CD4-positive, alpha-beta T cell treated with Interferon gamma for 1 hour (primary cell): Measurements from ENCODE around the gene PCDH19.

ENCODE experiments used
- DNase-seq: peaks from one replicate; pipeline ENCODE4 v3.0.0-alpha.2; 2020

Gene PCDH19

DNA sequence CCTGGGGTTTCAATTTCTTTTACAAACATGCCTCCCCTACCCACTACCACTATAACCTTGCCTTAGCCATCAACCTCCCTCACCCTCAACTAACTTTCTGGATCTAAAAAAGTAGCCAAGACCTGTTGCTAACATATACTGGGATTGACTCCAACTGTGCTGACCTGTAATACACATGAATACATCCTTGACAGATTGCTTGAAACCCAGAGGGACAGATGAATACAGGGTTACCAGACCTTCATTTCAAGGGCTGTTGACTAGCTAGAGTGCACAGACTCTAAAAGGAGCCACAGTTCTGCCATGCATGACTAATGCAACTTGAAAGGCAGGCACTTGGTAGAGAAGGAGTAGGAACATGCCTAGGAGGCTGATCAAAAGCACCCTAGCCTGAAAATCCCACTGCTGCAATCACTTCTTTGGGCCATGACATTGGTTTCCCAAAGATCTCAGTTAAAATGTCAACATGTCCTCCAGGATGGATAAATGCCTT, 121.0 kb downstream of the PCDH19 start:
- DNase-seq = no peak

DNA sequence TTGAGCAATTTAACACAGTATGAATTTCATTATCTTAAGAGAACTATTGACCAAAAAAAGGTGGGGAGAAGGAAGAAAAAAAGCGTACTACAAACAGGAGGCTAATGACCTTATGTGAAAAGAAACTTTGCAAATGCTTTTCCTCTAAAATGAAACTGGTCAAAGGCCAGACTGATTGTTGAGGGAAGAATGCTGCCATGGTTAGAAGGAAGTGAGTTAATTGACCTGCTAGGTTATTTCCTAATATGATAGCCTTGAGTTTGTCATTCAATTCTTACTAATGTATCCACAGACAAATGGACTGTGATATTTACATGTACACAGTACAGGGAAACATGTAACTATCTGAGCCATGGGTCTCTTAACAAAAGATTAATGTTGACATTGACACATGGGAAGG, 132.8 kb downstream of the PCDH19 start:
- no peak for DNase-seq

DNA sequence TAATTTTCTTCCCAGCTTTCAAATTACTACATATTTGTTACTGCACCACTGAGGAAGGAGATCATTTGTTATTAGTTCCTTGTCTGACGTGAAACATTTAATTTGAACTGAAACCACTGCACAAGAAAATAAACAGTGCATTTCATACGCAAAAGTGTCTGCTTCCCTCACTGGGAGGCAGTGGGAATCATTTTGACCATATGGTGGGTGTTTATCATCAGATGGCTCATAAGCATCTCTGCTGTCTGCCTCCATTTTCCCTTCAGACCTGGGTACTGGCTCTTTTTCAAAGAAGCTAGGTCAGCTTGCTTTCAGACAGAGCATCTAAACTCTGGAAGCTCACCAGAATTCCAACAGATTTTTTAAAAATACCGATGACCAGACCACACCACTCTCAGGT, 135.2 kb downstream of the PCDH19 start:
- DNase-seq = no peak

DNA sequence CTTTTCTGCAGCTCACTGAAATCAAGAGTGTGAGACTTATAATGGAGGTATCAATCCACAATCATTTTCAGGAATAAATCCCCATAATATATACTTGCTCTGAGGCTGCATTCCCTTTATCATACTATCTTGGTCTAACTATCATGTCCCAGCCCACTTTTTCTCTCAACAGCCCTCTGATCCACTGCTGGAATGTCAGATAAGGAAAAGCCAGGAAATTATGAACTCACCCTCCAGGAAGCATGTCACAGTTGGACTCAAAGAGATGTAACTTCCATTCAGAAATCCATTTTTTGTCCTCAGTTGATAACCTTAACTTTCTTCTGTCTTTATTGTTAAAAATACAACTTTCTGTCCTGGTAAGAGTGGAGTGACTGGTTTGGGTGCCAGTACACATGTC, 144.9 kb downstream of the PCDH19 start:
- DNase-seq = no peak

DNA sequence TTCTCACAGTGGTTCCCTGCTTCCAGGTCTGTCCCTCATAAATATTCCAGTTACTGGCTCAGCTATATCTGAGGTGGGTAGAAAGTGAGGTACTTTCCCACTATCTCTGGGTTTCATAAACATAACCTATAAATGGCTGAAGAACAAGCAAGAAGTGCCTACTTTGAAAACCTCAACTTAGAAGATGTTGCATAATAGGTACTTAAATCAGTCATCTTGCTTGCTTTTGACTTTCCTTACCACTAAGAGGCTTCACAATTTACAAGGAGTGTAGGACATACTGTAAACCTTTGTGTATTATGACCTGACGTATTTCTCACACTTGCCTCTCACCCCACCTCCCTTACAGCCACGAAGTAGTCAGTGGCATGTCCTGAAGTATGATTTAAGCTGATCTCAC, 145.9 kb downstream of the PCDH19 start:
- DNase-seq = no peak

DNA sequence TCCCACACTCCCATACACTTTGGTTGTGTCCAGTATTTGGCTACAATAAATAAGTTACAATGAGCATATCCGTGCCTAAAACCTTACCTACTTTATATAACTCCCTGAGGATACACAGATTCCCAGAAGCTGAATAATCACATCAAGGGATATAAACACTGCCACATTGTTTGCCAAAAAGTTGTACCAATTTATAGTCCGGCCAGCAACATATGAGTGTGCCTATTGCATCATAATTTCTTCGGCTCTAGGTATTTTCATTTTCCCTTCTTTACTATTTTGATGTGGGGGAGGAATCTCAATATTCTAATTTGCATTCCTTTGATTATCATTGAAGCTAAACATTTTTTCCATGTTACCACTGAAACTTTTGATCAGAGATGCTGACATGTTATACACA, 146.4 kb downstream of the PCDH19 start:
- no peak for DNase-seq

DNA sequence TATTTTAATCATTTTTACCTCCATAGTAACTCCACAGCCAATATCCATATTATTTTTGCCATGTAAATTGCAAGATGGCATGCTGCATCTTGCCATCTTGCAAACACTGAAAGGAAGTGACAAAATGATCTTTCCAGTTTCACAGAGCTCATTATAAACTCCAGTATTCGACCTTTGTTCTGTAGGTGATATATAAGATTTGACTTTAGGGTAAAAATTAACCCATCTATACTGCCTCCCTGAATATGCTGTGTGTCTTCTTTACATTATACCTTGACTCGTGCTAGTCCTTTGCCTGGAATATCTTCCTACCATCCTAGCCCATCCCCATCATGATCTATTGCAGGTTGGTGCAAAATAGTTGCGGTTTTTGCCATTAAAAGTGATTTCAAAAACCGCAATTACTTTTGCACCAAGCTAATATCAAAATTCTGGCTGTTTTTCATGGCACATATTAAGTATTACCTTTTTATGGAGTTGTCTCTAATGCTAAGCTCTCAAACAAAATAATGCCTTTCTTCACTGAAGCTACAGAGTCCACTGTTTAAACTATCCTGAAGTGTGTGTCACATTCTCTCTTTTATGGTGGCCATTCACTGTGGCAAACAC, 161.1 kb downstream of the PCDH19 start:
- DNase-seq = no peak

DNA sequence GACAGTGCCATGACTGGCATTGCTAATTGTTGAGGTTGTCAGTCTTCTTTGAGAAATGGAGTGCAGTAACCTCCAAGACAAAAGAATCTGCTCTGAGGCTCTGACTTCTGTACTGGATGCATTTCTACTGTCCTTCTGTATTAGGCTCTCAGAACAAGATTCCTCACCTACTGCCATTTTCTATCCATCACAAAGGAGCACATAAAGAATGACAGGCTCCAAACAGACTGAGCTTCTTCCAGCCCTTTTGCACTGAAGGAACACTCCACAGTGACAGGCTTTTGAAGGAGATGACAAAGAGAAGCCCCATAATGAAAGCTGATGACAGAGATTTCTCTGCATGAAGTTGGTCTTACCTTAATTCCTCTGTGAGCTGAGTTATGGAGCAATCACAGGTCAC, 162.2 kb downstream of the PCDH19 start:
- DNase-seq = no peak

DNA sequence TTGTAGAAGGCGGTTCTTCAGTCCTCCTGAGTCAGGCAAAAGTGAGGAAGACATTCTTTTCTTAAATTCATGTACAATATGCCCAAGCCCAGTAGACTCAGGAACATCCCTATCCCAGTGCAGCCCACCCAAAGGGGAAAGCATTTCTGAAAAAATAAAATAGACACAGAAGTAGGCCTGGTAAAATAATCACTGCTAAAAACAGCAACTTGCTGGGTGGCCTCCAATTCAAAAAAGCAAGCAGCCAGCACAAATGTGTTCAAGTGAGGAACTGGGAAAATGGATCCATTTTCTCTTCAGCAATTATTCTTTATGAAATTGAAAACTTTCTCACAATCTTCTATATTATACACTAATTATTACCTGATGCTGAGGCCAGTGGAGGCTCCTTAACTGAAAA, 165.4 kb downstream of the PCDH19 start:
- DNase-seq = no peak
